ENCODE results near the gene UCN.

The UCN gene

DNA sequence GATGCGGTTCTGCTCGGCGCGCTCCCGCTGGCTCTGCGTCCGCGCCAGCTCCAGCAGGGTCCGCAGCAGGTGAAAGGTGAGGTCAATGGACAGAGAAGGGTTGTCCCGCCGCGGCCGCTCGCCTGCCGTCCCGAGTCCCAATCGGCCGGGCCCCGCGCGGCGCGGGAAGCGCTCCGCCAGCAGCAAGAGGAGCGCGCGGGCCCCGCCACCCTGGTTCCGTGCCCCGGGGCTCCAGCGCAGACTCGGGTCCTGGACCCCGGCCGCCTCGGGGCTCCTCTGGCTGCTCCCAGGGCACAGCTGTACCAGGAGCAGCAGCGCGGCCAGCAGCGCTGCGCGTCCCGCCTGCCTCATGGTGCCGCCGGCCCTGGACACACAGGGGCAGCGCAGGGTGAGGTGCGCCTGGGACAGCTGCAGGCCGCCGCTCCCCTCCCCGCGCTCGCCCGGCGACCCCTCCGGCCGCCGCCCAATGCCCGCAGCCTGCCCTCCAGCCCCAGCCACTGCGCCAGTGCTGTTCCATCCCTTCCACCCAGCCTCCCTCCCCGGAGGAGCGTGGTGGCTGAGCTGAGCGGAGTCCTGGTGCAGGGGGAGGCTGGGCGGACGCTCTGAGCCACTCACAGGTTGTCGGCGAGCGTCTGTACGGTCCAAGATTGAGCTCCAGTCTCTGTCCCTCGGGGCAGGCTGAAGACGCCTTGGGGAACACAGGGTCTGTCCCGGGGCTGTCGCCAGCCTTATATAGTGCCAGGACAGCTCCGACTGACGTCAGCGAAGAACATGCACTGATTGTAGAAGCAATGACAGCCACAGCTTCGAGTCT lies 493 bp downstream of the UCN start:
- no peak overlapping the region for H3K27ac ChIP-seq (ENCODE audit: extremely low read depth, low read depth, low read length)
- no peaks in the 10 kb centered on the region for H3K9me3 ChIP-seq (ENCODE audit: control insufficient read depth, insufficient read depth, low read depth, low read length)
- H3K4me3 ChIP-seq (ENCODE audit: low read depth, low read length): no peak overlapping the region
- no peak for TF ChIP-seq ZNF214 (tag by site-specific recombination; IDR thresholded peaks at IDR 0.05; ENCODE audit: borderline replicate concordance)
- no peak for TF ChIP-seq ZNF24 (tag by site-specific recombination; IDR thresholded peaks at IDR 0.05)
- TF ChIP-seq ZBTB48 (tag by site-specific recombination; IDR thresholded peaks at IDR 0.05): no peak
- no peak for TF ChIP-seq OVOL3 (tag by site-specific recombination; IDR thresholded peaks at IDR 0.05)
- no peak for TF ChIP-seq ZNF76 (tag by site-specific recombination; IDR thresholded peaks at IDR 0.05; ENCODE audit: borderline replicate concordance, low read depth)
- TF ChIP-seq ZNF274 (IDR thresholded peaks at IDR 0.05; ENCODE audit: low read length): no peak
- no peak for TF ChIP-seq ZNF274 (tag by site-specific recombination; IDR thresholded peaks at IDR 0.05; ENCODE audit: borderline replicate concordance)
- no peak for TF ChIP-seq ZNF530 (tag by site-specific recombination; IDR thresholded peaks at IDR 0.05; ENCODE audit: low read depth)
- TF ChIP-seq ZFP41 (tag by site-specific recombination; IDR thresholded peaks at IDR 0.05; ENCODE audit: borderline replicate concordance): no peak
- TF ChIP-seq MEIS1 (CRISPR knock-in tag; IDR thresholded peaks at IDR 0.05; ENCODE audit: borderline replicate concordance): no peak
- TF ChIP-seq, protein P1, sequence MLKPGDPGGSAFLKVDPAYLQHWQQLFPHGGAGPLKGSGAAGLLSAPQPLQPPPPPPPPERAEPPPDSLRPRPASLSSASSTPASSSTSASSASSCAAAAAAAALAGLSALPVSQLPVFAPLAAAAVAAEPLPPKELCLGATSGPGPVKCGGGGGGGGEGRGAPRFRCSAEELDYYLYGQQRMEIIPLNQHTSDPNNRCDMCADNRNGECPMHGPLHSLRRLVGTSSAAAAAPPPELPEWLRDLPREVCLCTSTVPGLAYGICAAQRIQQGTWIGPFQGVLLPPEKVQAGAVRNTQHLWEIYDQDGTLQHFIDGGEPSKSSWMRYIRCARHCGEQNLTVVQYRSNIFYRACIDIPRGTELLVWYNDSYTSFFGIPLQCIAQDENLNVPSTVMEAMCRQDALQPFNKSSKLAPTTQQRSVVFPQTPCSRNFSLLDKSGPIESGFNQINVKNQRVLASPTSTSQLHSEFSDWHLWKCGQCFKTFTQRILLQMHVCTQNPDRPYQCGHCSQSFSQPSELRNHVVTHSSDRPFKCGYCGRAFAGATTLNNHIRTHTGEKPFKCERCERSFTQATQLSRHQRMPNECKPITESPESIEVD (tag by site-specific recombination; IDR thresholded peaks at IDR 0.05): no peak
- no peak for TF ChIP-seq ZNF664 (tag by site-specific recombination; IDR thresholded peaks at IDR 0.05)
- no peak for TF ChIP-seq ZNF416 (tag by site-specific recombination; IDR thresholded peaks at IDR 0.05)
- TF ChIP-seq SP7 (tag by site-specific recombination; IDR thresholded peaks at IDR 0.05): no peak
- TF ChIP-seq ZNF768 (tag by site-specific recombination; IDR thresholded peaks at IDR 0.05): no peak
- TF ChIP-seq GLIS1 (tag by site-specific recombination; IDR thresholded peaks at IDR 0.05): no peak
- no peak for TF ChIP-seq ZNF132 (tag by site-specific recombination; IDR thresholded peaks at IDR 0.05; ENCODE audit: borderline replicate concordance)
- no peak for TF ChIP-seq WT1 (tag by site-specific recombination; IDR thresholded peaks at IDR 0.05)
- no peak for TF ChIP-seq EGR2 (tag by site-specific recombination; IDR thresholded peaks at IDR 0.05; ENCODE audit: low read depth)
- TF ChIP-seq, protein P2, sequence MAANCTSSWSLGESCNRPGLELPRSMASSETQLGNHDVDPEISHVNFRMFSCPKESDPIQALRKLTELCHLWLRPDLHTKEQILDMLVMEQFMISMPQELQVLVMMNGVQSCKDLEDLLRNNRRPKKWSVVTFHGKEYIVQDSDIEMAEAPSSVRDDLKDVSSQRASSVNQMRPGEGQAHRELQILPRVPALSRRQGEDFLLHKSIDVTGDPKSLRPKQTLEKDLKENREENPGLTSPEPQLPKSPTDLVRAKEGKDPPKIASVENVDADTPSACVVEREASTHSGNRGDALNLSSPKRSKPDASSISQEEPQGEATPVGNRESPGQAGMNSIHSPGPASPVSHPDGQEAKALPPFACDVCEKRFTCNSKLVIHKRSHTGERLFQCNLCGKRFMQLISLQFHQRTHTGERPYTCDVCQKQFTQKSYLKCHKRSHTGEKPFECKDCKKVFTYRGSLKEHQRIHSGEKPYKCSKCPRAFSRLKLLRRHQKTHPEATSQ (tag by site-specific recombination; IDR thresholded peaks at IDR 0.05): no peak
- no peak for TF ChIP-seq ZNF830 (tag by site-specific recombination; IDR thresholded peaks at IDR 0.05; ENCODE audit: low read depth)
- peaks cover 0 to 29% of the 10 kb centered on the region in 2 experiments; a peak in 2 of 3 replicates for H3K36me3 ChIP-seq (ENCODE audit: control insufficient read depth in 2 of 2, insufficient read depth in 1 of 2, low read length in 2 of 2)
- POLR2A ChIA-PET: interaction anchor here (1.4 kb wide), 1 partner anchor 15 kb away, joined by 4 read pairs; the partner anchor contains the start of gene MPV17
- no peaks in the 10 kb centered on the region for H3K4me1 ChIP-seq (ENCODE audit: control insufficient read depth, insufficient read depth, low read length)
- CTCF ChIA-PET: interaction anchor here (0.8 kb wide), 1 partner anchor 13 kb away, joined by 4 read pairs; no protein-coding TSS in a partner anchor

DNA sequence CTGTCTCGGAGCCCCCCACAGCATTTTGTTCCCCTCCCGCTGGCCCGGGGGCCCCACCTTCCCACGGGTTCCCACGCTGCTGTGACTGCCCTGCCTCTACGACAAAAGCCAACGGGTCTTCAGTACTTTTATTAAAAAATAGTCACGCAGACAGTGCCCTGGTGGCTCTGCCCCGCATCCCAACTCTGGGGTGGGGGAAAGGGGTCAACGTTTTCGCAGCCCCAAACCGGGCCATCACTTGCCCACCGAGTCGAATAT lies 1.0 kb downstream of the UCN start:
- H3K36me3 ChIP-seq (ENCODE audit: control insufficient read depth in 2 of 2, insufficient read depth in 1 of 2, low read length in 2 of 2): peaks cover 0 to 27% of the 10 kb centered on the region in 2 experiments; a peak in 2 of 3 replicates
- no peaks in the 10 kb centered on the region for H3K4me1 ChIP-seq (ENCODE audit: control insufficient read depth, insufficient read depth, low read length)
- no peak overlapping the region for H3K27ac ChIP-seq (ENCODE audit: extremely low read depth, low read depth, low read length)
- ChIA-PET POLR2A (no interaction called here), CTCF (no interaction called here)
- H3K9me3 ChIP-seq (ENCODE audit: control insufficient read depth, insufficient read depth, low read depth, low read length): no peaks in the 10 kb centered on the region
- TF ChIP-seq ZNF544 (tag by site-specific recombination; IDR thresholded peaks at IDR 0.05) (no peak), ZNF302 (tag by site-specific recombination; IDR thresholded peaks at IDR 0.05; ENCODE audit: low read depth) (no peak), ZNF157 (tag by site-specific recombination; IDR thresholded peaks at IDR 0.05) (0 out of 2 replicates have a peak, but pooled peaks have one; percentile 43)
- H3K4me3 ChIP-seq (ENCODE audit: low read depth, low read length): no peak overlapping the region

All from HEK293 (cell line).